Lower lobe of right lung (tissue), 2 donors: ENCODE results near the gene SNCA. TPM values are rescaled to one million over a fixed set of nuclear protein-coding genes. Genes with fewer than 3 reads are reported as not detected.

ENCODE experiments used
- ATAC-seq, 2 donors: fragments of 200-7000 bp; cut with Tn5 transposase; one replicate each; pipeline ENCODE4 v1.9.1; 2020 to 2022; ENCODE audit warnings: mild to moderate bottlenecking in 2 of 2, moderate library complexity in 2 of 2
- DNase-seq: peaks from one replicate; pipeline ENCODE4 v3.0.0-alpha.2; 2020
- H3K27ac ChIP-seq: fragments of 200-600 bp; one replicate; pipeline ENCODE4 v1.8.0; 2022
- H3K27me3 ChIP-seq: fragments of 200-600 bp; one replicate; pipeline ENCODE4 v1.8.0; 2022; ENCODE audit warnings: low read depth
- H3K36me3 ChIP-seq: fragments of 200-600 bp; one replicate; pipeline ENCODE4 v1.8.0; 2022; ENCODE audit warnings: mild to moderate bottlenecking
- H3K4me1 ChIP-seq: fragments of 200-600 bp; one replicate; pipeline ENCODE4 v1.8.0; 2022
- H3K4me3 ChIP-seq: fragments of 200-600 bp; one replicate; pipeline ENCODE4 v1.8.0; 2022; ENCODE audit warnings: mild to moderate bottlenecking
- H3K9me3 ChIP-seq: fragments of 200-600 bp; one replicate; pipeline ENCODE4 v1.8.0; 2022
- intact Hi-C: fragments of 100-400 bp; cut with DNase I; formaldehyde crosslinking; loops from one replicate; pipeline ENCODE4 v1.11.0; 2022
- total RNA-seq: library from RNA; stranded (reverse); fragmentation: NEBNext Ultra II Directional; extraction: Animal tissue kit (Norgen Biotek cat#: 25700); gene quantifications from one replicate; pipeline ENCODE4 v1.2.1, GENCODE V29; 2021
- TF ChIP-seq, protein P1 (sequence below): fragments of 200-600 bp; IDR thresholded peaks from one replicate; pipeline ENCODE4 v1.8.0; 2022; ENCODE audit warnings: antibody characterized with exemption, mild to moderate bottlenecking
- donor health status: DM: no; HTN: yes; CAD: no; lungs with severe emphysema.

The SNCA gene
- total RNA-seq, 1 donor from 2014 or later, result 7.8 TPM

DNA sequence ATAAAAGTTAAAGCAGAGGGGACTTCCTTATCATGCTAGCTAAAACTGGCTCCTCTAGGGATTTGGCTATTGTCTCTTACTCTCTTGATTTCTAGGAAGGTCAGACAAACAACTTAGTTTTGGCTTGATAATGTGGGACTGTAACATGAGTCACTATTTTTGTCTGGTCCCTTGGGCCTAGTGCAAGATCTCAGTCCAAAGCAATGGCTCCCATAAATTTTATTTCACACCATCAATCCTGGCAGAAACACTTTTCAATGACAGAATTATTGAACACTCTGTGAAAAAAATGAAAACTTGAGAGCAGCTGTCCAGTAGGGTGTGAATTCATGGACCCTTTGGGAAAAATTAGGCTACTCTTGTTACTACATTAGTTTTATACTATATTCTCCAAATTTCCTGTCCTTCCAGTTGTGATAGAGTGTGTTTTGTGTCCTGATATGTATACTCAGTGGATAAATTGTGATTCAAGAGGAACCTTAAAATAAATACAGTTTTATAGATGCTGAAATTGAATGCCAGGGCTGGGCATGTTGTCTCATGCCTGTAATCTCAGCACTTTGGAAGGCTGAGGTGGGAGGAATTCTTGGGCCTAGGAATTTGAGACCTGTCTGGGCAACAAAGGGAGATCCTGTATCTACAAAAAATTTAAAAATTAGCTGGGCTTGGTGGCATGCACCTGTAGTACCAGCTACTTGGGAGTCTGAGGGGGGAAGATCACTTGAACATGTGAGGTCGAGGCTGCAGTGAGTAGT is 10.8 kb upstream of the SNCA start:
- TF ChIP-seq, protein P1, sequence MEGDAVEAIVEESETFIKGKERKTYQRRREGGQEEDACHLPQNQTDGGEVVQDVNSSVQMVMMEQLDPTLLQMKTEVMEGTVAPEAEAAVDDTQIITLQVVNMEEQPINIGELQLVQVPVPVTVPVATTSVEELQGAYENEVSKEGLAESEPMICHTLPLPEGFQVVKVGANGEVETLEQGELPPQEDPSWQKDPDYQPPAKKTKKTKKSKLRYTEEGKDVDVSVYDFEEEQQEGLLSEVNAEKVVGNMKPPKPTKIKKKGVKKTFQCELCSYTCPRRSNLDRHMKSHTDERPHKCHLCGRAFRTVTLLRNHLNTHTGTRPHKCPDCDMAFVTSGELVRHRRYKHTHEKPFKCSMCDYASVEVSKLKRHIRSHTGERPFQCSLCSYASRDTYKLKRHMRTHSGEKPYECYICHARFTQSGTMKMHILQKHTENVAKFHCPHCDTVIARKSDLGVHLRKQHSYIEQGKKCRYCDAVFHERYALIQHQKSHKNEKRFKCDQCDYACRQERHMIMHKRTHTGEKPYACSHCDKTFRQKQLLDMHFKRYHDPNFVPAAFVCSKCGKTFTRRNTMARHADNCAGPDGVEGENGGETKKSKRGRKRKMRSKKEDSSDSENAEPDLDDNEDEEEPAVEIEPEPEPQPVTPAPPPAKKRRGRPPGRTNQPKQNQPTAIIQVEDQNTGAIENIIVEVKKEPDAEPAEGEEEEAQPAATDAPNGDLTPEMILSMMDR, result no peak
- no peak for DNase-seq
- Histone ChIP-seq H3K27me3 (no peaks in the 10 kb centered on the region), H3K36me3 (no peaks in the 10 kb centered on the region), H3K9me3 (peaks cover 3% of the 10 kb centered on the region), H3K27ac (no peak overlapping the region), H3K4me3 (no peak overlapping the region), H3K4me1 (no peaks in the 10 kb centered on the region)
- intact Hi-C loops, result no loop called here
- ATAC-seq, result no peak

- intact Hi-C loops, result no loop called here
- ATAC-seq, result no peak
Observed at GRCh38 chr4:89839558-89839957, 2.6 kb upstream of the SNCA start.

DNA sequence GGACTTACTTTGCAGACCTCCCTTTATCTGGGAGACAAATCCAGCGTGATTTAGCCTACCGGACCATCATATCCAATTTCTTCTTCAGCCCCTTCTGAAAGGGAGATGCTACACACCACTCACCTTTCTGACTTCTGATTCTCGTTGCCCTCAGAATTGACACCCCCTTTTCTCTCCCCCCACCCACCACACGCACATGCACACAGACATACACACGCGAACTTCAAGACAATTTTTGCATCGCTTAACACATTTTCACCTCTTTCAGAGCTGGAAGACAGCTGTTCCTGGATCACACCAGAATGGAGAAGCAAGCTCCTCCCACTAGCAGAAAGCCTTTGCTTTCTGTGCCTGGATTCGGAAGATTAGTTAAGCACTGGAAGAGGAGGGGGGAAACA is 1.0 kb upstream of the SNCA start:
- DNase-seq (no peak), ATAC-seq (peak in 1 of 2 donors; percentile 23)
- Histone ChIP-seq H3K4me1 (peaks cover 10% of the 10 kb centered on the region), H3K27ac (no peak overlapping the region), H3K4me3 (peak overlapping the region; percentile 69), H3K9me3 (no peaks in the 10 kb centered on the region), H3K27me3 (peaks cover 40% of the 10 kb centered on the region), H3K36me3 (no peaks in the 10 kb centered on the region)
- intact Hi-C loops, result no loop called here
- TF ChIP-seq, protein P1, result no peak

More at GRCh38 chr4:89839558-89839957, 2.6 kb upstream of the SNCA start:
- DNase-seq, result no peak
- H3K4me1 ChIP-seq, result peaks cover 10% of the 10 kb centered on the region
- H3K27me3 ChIP-seq, result peaks cover 40% of the 10 kb centered on the region
- no peaks in the 10 kb centered on the region for H3K9me3 ChIP-seq
- H3K27ac ChIP-seq, result no peak overlapping the region
- H3K4me3 ChIP-seq, result no peak overlapping the region
- TF ChIP-seq, protein P1, result no peak
- no peaks in the 10 kb centered on the region for H3K36me3 ChIP-seq

DNA sequence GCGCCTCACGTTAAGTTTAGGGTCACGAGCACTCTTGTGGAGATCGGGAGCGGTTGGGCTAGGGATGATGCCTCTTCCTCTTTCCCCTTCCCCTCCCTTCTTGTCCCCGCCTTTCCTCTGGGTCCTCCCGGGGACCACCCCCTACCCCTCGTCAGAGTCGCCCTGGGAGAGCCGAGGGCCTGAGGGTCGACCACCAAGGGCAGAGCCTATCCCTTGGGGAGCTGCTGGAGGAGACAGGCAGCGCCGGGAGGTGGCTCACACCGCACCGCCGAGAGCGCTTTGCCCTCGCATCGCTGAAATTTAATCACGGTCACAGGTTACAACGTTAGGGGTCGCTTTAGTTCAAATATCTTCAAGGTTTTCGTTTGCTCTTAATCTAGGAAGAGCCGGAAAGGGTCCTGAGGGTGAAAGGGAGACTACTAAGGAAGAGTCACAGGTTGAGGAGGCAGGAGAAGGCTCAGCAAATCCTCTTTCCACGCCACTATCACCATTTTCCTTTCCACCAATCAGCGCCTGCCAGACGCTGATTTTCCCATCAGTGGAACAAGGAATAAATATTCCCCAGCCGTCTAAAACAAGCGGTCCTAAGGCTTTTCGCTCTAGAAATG is 528 bp upstream of the SNCA start:
- intact Hi-C loops, result no loop called here
- no peaks in the 10 kb centered on the region for H3K36me3 ChIP-seq
- peak overlapping the region; percentile 69 for H3K4me3 ChIP-seq
- DNase-seq (no peak), ATAC-seq (peak; percentile 63 to 72)
- H3K27me3 ChIP-seq, result peaks cover 40% of the 10 kb centered on the region
- H3K27ac ChIP-seq, result peak overlapping the region; percentile 41
- TF ChIP-seq, protein P1, result no peak
- peaks cover 10% of the 10 kb centered on the region for H3K4me1 ChIP-seq
- no peaks in the 10 kb centered on the region for H3K9me3 ChIP-seq

DNA sequence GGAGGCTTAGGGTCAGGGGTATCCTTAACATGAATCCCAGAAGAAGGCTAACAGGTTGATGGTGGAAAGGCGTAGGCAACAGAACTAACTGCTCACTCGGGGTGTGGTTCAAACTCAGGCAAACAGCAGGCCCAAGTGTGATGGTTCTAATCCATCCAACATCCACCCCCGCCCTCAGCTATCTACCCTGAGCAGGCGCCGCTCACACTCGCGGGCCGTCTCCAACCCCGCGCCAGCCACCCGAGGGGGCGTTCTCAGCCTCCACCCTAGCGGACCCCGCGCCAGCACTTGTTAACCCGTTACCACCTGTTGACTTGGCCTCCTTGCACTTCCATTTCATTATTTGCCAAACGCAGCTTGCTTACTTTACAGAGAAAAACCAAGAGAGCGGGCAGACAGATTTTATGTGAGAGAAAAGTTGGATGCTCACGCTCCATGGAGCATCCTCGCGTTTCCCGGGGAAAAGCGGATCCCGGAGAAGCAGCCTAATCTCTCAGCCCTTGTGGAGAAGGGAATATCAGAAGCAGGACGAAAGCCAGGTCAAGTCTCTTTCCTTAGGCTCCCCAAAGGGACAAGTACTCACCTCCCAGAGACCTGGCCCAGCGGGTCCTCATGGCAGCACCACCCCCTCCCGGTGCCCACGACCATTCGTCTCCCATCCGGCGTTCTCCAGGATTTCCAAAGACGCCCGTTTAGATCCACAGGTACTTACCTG is 773 bp downstream of the SNCA start:
- DNase-seq (no peak), ATAC-seq (peak; percentile 31 to 34)
- TF ChIP-seq, protein P1, result no peak
- intact Hi-C loops, result no loop called here
- H3K4me3 ChIP-seq, result peak overlapping the region; percentile 69
- peak overlapping the region; percentile 41 for H3K27ac ChIP-seq
- no peaks in the 10 kb centered on the region for H3K9me3 ChIP-seq
- no peaks in the 10 kb centered on the region for H3K36me3 ChIP-seq
- peaks cover 40% of the 10 kb centered on the region for H3K27me3 ChIP-seq
- H3K4me1 ChIP-seq, result peaks cover 10% of the 10 kb centered on the region
